Stimulated activated CD4-positive, alpha-beta T cell treated with anti-CD3 and anti-CD28 coated beads, Interleukin-12 subunit alpha, Interleukin-12 subunit beta, amount 100 ng/mL, for 4 hours (primary cell): ENCODE measurements around the gene SUV39H2.
"Not testable (repeated sequence)": the region's sequence is repeated elsewhere in the genome, so short reads cannot be mapped to it uniquely, and the experiment has no call there.

ENCODE experiments used
- DNase-seq: peaks from one replicate; pipeline ENCODE4 v3.0.0-alpha.2; 2020

Gene SUV39H2

GRCh38 chr10:14942147-14942949 is 63.7 kb downstream of the SUV39H2 start:
- DNase-seq: not testable (repeated sequence)

GRCh38 chr10:14942950-14943338 is 64.3 kb downstream of the SUV39H2 start:
- not testable (repeated sequence) for DNase-seq

GRCh38 chr10:14945108-14945507 is 66.4 kb downstream of the SUV39H2 start:
- no peak for DNase-seq

GRCh38 chr10:14947268-14947667 is 68.6 kb downstream of the SUV39H2 start:
- no peak for DNase-seq

- no peak for DNase-seq
These were observed 70.6 kb downstream of the SUV39H2 start for GRCh38 chr10:14949291-14949690.

GRCh38 chr10:14952851-14953423 is 74.3 kb downstream of the SUV39H2 start:
- no peak for DNase-seq

GRCh38 chr10:14953424-14954000 is 74.8 kb downstream of the SUV39H2 start:
- no peak for DNase-seq
